HL-60/S4 (cell line): ENCODE measurements around the gene RUVBL2.

ENCODE experiments used
- in situ Hi-C: fragments of 300-500 bp; cut with MboI; formaldehyde crosslinking; loops from 2 replicates; pipeline ENCODE4 v1.14.3; 2022; ENCODE audit warnings: low sequenced_read_pairs

The RUVBL2 gene

GRCh38 chr19:48963371-48964204 lies 30.1 kb upstream of the RUVBL2 start:
- in situ Hi-C loops, result no loop called here

DNA sequence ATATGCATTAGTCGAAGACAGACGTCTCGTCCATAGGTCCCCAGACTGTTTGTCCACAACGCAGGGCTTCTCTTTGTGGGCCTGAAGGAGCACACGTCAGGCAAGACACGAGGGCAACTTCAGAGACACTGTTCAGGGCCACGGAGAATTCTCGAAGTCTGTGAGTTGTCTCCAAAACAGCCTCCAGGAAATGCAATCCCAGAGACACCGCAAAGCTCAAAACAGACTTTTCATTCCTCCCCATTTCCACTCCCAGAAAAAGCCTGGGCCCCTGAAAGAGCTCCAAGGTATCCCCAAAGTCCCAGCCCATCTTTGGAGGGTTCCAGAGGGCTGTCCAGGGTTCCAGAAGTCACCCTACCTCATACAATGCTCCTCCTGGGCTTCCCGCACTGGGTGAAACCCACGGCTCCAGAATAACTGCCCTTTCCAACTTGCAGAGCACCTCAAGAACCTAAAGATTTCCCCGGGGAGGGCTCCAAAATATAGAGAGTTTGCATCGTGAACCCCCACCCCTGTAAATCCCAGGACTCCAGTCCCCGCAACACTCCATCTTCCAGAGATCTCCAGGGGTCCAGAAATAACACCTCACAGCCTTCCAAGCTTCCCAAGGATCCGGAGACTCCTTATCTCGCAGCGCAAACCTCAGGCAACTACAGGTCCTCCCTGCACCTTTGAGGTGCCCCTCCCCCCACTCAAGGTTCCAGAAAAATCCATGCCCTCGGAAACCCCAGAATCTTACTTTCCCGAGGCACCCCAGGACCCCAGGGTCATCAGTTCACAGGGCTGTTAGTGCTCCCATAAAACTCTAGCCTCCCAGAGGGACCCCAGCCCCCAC lies 29.3 kb upstream of the RUVBL2 start:
- in situ Hi-C loops, result no loop called here

GRCh38 chr19:48965040-48965805 lies 28.5 kb upstream of the RUVBL2 start, which contains the start of gene FTL:
FTL (plus strand) TSS chr19:48965309; CDS start chr19:48965508, 199 bp downstream.
- in situ Hi-C loops, result no loop called here

DNA sequence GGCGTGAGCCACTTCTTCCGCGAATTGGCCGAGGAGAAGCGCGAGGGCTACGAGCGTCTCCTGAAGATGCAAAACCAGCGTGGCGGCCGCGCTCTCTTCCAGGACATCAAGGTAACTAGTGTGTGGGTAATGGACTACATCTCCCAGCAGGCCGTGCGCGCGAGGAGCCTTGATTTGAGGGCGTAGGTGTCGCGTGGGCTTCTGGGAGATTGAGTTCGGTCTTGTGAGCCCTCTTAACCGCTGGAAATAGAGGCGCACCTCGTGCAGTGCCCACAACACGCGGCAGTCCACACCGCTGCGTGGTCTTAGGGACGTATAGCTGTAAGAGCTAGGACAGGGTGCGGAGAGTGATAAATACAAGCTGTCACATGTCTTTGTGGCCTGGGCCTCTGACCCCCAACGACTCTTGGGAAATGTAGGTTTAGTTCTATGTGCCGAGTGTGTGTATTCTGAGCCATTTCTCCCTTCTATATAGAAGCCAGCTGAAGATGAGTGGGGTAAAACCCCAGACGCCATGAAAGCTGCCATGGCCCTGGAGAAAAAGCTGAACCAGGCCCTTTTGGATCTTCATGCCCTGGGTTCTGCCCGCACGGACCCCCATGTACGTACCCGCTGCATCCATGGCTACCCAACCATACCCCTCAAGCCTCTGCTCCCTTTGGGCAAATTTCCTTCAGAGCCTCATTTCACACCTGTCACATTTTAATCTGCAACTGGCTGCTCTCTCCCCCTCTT lies 27.7 kb upstream of the RUVBL2 start:
- in situ Hi-C loops, result no loop called here

DNA sequence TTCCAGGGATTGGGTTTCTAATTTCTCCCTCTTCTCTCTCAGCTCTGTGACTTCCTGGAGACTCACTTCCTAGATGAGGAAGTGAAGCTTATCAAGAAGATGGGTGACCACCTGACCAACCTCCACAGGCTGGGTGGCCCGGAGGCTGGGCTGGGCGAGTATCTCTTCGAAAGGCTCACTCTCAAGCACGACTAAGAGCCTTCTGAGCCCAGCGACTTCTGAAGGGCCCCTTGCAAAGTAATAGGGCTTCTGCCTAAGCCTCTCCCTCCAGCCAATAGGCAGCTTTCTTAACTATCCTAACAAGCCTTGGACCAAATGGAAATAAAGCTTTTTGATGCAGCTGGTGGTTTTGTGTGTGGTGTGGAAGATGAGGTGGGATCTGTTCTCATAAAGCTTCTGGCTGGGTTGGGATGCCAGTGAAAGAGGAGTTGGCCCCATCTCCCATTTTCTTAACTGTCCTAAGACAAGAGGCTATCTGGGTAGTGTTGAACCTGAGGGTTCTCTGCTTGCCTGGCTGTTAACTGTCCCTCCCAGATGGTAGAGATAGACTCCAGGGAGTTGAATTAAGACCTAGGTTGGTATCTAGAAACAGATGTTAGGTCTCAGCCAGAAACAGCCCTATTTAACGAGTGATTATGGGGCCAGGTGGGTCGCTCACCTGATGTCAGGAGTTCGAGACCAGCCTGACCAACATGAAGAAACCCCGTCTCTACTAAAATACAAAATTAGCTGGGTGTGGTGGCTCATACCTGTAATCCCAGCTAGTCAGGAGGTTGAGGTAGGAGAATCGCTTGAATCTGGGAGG lies 26.9 kb upstream of the RUVBL2 start:
- in situ Hi-C loops, result no loop called here

DNA sequence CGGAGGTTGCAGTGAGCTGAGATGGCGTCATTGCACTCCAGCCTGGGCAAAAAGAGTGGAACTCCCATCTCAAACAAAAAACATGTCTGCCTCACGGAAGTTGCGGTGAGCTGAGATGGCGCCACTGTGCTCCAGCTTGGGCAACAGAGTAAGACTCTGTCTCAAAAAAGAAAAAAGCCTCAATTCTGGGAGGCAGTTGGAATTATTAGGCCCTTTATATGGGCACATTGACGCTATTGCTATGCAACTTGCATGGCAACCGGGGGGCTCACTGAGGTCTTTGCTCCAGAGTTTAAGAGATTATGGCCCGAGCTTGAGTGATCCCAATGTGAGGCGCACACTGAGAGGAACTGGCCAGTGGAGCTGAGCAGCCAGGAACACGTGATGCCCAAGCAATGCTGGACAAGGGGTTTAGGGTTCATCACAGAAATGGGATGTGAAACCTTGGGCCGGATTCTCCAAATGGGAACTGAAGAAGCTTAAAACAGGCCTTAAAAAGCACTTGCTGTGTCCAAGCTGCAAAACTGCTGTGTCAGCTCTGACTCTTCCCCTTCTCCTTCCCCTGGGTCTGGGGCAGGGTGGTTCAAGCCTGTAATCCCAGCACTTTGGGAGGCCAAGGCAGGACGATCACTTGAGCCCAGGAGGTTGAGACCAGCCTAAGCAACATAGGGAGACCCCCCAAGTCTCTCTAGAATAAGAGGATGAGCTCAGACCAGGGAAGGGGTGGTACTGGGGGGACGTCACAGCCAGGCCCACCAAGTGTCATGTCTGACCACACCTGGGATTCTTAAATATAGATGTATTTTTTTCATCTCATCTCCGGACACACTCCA lies 26.1 kb upstream of the RUVBL2 start:
- in situ Hi-C loops, result no loop called here

DNA sequence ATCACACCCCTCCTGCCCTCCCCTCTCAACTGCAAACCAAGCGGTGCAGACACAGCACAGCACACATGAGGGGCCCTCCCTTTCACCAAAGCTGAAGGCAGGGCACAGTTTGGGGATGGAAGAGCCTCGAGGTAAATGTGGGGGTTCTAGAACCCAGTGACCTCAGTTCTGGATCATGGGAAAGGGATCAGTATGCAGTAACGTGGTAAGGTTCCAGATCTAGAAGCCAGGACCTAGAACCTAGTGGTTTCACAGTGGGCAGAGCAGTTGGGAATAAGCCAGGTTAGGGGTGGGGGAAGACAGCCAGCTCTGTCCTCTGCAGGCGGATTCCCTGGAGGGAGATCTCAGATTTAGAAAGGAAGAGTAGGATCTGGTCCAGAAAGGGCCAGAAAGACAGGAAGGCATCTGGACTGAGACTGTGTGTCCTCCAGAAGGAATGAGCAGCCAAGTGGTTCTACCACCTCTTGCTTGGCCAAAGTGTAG lies 25.5 kb upstream of the RUVBL2 start:
- in situ Hi-C loops, result no loop called here

GRCh38 chr19:48968813-48969218 lies 24.9 kb upstream of the RUVBL2 start:
- in situ Hi-C loops, result no loop called here

DNA sequence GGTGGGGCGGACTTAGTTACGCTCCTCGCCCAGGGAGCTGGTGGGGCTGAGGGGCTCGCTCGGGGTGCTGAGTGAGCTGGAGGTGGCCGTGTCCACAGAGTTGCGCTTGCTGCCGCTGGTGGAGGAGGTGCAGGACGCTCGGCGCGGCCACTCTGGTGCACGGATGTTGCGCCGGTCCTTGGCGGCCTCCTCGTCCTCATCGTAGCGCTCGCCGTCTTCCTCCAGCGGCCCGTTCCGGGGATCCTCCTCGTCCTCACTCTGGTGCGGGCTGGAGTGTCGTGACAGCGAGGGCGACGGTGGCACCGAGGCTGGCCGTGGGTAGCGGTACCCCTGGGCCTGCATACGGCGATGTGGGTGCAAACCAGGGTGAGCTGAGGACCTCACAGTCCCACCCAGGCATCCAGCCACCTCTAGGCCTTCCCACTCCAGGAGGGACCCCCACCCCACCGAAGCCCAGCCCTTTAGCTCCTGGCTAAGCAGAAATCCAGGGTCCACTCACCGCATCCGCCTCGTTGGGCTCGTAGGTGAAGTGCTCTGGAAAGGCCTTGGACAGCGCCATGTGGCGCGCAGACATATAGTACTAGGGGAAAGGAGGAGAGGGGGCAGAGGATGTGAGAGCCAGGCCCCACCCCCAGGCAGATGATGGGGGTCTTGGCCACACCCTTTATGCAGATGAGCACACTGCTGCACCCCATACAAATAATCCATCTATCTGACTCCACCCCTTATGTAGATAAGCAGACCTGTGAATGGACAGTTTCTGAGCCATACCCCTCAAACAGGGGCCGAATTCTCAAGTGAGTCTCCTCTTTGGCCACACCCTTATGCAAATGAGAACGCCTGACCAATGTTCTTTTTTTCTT lies 24.2 kb upstream of the RUVBL2 start:
- in situ Hi-C loops, result loop anchor here (5.0 kb wide), 1 partner anchor 177 kb away; no protein-coding TSS in a partner anchor

- in situ Hi-C loops, result loop anchor here (5.0 kb wide), 1 partner anchor 178 kb away; no protein-coding TSS in a partner anchor
These were observed 23.4 kb upstream of the RUVBL2 start for GRCh38 chr19:48970139-48970766.

DNA sequence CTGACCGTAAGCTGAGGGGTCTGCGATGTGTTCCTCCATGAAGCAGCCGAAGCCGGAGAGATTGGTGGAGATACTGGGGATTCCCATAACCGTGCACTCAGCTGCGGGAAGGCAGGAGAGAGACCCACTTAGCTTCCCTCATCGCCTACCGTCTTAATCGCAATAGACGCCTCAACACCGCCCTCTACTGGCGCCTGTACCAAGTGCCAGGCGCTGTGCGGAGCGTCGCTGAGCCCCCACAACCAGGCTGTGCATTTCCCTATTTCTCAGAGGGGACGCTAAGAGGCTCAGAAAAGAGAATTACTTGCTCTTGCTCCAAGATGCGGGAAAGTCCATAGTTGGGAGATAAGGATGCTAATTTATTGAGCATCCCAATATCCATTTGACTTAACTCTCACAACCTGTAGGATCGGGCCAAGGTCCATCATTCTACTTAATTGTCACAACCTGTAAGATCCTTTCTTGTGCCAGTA lies 22.7 kb upstream of the RUVBL2 start:
- in situ Hi-C loops, result loop anchor here (5.0 kb wide), 1 partner anchor 179 kb away; no protein-coding TSS in a partner anchor

DNA sequence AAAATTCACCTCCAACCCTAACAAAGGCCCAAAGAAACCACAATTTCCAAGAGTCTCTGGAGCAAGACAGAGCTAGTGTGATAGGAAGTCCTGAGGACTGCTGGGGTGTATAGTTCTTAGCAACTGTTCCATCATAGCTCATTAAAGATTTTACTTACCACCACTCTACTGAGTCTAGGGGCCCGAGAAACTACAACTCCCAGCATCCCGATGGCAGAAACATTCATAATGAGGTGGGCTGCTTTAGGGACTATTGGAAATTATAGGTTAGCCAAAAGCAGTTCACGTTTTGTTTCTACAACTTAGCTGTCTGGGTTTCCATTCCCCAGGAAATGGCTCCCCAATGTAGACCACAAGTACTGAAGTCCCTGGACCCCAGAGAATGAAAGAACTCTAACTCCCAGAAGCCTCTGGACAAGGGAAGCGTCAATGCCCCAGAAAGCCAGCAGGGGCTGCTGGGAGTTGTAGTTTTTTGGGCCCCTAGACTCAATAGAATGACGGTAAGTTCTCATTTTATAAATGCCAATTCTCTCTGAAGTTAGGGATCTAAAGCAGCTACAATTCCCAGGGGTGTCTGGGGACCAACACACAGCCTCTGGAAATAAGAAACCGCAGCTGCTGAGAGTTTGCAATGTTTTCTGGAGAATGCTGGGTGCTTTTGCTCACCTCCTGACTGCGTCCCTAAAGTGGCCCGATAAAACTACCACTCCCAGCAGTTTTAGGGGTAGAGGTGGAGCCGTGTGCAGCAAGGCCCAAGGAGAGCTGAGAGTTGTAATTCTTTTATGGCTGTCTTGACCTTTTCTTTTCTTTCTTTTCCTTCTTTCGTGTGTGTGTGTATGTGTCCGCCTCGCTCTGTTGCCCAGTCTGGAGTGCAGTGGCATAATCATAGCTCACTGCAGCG lies 17.5 kb upstream of the RUVBL2 start:
- in situ Hi-C loops, result no loop called here

- in situ Hi-C loops, result no loop called here
These were observed 16.6 kb upstream of the RUVBL2 start for GRCh38 chr19:48977061-48977460.

GRCh38 chr19:48982280-48982679 lies 11.4 kb upstream of the RUVBL2 start:
- in situ Hi-C loops, result no loop called here

DNA sequence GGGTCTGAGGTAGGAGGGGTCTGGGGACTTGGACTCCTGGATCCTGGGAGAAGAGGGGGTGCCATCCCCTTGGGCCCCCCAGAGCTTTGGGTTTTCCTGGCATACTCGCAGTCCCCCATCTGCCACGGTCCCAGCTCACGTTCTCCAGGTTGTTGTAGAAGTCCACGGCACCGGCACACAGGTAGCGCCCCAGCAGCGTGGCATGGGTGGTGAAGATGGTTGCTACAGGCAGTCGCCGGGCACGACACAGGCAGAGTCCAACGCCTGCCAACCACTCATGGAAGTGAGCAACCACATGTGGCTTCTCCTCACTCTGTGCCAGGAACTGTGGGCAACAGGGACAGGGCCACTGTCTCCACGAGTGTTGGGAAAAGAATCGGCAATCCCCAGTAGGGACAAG lies 8.0 kb upstream of the RUVBL2 start:
- in situ Hi-C loops, result no loop called here

DNA sequence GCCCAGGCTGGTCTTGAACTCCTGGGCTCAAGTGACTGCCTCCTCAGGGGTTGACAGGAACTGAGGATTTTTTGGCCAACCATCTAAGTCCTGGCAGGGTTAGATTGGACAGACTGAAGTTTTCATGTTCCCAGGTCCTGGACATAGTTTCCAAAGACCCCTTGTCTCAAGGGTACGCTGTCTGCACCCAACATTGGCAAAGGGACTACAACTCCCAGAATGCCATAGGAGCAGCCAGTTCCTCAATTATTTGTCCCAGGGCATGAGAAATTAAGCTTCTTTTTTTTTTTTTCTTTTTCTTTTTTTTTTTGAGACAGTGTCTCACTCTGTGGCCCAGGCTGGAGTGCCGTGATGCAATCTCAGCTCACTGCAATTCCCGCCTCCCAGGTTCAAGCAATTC lies 7.5 kb upstream of the RUVBL2 start:
- in situ Hi-C loops, result no loop called here
